ENCODE data around the gene FHIT.

- no peak for TF ChIP-seq CTCF (IDR thresholded peaks at IDR 0.05)
- no peak for TF ChIP-seq POLR2A (IDR thresholded peaks at IDR 0.05)
Observed at GRCh38 chr3:60643831-60644230, 607.4 kb downstream of the FHIT start.

All from ovary (tissue), 3 donors.